ENCODE results near the gene KIAA1614.

KIAA1614 gene, protein sequence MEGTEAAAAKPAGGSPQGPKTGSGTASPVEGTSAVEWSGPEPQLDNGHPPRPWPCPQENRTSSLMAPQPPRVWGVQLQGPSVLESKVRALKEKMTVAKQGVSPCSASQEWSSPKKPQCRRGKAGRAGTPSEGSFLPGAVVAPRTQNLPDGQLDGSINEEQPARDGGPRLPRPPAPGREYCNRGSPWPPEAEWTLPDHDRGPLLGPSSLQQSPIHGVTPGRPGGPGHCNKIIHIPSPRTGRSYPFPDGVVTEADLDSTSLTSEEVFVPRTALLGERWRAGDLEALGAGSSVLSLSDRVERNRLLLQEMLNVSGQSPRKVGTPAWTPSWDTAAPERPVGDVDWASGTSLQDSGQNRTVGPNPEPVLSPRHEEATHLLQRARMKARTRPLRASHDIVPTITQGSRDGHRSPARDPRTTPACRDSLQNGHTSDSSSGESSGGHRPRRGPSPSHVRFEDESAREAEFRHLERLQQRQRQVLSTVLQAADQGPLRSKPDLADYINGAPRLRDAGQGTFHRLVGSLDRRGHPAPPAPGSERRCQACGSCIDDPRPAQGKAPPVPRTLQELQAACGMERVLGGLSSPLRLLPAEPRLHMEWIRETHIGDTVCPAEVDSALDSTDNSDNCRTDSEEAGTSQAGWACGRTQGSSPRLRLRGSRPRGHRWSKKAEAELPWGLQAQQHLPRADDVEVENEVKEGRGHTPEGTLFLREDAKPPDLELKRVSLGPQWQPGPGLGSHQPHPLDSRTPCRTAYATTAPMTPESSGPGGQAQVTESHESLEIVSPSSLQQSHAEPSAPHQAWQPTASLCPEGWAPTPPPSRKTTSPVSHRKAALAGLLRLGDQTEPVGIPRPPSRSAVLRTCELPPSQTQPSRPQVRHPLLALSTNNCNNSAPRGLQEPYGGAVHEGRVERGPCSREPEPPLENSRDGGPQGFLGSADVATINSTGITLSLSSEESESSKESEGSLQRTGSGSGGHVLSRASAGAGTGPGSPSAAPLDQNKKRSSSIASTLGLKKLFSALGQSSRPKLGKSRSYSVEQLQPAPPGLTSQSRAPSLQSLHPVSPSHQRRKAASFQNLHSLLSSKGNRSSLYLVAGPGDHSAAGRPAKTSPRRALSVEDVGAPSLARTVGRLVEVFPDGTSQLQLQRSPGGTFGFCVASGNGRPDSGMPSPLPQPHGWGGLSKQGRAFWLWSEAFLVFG

DNA sequence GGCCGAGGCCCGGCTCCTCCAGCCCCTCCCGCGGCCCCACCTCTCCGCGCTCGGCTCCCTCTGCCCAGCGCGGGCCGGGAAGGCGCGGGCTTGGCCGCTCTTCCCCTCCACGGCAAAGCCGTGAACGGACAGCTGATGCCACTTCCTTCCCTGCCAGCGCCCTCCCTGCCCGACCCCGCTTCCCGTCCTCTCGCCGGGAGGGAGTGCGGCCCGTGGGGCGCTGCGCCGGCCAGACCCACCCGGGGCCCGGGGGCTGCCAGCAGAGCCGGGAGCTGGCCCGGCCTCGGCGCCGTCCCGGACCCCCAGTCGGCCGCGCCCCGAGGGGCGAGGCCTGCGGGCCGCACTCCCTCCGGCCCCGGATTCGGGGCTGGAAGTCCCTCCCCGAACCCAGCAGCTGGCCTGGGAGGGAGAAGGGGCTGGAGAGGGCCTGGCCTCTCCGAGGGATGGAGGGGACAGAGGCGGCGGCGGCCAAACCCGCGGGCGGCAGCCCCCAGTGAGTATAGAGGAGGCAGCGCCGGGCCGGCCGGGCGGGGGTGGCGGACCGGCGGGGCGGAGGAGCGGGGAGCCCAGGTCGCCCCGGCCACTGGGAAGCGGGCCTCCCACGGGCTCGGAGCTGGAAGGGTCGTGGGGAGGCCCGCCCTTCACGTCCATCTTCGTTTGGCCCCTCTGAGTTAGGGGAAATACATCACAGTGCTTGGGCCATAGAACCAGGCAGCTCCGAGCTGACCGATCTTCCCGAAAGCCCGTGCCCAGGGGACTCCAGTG is at the start of gene KIAA1614:
TSS of gene KIAA1614 (plus strand) at position 97 of the 765 bp plus-strand sequence. CDS start at position 444, 347 bp downstream.
- no peak for DNase-seq (ENCODE audit: low read depth)

DNA sequence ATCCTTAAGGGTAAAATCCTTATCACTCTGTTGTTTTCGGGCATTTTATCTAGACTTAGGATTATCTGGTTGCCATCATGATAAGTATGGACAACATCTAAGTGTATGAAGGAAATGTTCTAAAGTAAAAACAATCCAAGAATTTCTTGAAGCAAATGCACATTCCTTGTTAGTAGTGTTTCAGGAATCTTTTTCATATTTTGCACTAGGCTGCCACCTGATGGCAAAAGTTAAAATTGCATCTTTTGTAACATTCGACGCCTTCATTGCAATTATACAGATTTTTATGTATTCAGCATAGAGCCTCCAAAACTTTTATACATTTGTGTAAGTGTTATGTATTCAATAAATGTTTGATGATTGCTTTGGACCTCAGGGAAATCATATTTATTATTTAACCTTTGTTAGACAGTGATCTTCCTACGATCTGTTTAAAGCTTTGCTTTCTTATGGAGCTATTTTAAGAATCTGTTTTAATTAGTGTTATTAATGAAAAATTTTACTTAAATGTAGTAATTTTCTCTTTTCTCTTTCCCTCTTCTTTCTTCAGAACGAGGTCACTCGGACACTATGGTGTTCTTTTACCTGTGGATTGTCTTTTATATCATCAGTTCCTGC is 49.4 kb upstream of the KIAA1614 start:
- no peak for DNase-seq (ENCODE audit: low read depth)

DNA sequence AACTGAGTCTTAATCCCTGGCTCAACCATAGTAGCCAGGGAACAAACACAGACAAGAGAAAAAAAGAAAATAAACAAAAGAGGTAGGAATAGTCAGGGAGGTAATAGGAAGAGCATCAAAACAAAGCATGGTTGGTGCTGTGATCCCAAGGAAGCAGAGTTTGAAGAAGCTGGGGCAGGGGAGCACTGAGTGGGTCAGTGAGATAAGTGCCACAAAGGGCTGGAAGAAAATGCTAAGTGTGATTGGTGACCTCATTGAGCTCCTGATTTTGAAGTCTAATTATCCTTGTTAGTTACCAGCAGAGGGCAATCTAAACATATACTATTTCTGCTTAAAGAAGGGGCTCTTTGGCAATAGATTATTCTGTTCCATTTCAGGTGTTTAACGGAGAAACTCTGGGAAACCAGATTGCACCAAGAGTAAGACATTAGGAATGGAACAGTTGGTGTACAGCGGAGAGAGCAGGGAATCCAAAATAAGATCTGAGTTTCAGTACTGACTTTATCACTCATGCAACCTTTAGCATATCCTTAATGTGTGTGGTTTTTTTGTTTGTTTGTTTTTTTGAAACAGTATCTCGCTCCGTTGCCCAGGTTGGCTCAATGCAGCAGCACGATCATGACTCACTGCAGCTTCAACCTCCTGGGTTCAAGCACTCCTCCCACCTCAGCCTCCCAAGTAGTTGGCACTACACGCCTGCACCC is 30.7 kb upstream of the KIAA1614 start:
- no peak for DNase-seq (ENCODE audit: low read depth)

DNA sequence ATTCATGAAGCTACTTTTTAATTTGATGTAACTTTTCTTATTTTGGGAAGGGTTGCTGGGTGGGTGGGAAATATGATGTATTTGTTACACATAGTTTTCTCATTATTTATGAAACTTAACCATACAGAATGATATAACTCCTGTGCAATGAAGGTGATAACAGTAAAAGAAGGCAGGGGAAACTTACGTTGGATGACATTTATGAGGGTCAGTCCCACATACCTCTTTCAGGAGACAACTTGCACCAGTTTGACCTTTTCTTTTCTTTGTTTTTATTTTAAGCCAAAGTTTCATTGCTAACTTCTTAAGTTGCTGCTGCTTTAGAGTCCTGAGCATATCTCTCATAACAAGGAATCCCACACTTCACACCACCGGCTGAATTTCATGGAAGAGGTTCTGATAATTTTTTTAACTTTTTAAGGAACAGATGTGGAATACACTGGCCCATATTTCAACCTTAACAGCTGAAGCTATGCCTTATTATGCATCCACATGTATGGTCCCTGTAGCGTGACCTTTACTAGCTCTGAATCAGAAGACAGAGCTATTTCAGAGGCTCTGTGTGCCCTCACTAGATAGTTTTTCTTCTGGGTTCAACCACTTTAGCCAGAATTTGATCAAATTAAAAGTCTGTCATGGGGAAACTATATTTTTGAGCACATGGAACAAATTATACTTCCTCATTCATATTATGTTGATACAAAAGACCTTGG is 28.0 kb upstream of the KIAA1614 start:
- DNase-seq (ENCODE audit: low read depth), result no peak

DNA sequence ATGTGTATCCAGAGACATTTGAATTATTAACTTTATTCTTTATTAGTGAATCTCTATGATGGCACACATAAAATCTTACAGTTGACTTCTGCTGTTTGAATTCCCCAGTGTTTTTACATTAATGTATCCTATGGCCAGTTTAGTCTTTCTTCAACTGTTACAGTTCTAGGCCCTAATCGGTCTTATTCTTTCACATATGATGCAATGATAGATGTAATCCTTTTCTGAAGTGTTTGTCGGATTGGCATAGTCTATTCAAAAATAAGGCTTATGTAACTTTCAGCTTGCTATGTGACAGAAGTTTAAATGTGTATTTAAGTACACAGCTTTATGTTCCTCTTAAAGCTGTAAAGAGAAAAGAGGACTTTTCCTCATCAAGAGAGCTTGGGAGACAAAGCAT is 26.4 kb upstream of the KIAA1614 start:
- no peak for DNase-seq (ENCODE audit: low read depth)

DNA sequence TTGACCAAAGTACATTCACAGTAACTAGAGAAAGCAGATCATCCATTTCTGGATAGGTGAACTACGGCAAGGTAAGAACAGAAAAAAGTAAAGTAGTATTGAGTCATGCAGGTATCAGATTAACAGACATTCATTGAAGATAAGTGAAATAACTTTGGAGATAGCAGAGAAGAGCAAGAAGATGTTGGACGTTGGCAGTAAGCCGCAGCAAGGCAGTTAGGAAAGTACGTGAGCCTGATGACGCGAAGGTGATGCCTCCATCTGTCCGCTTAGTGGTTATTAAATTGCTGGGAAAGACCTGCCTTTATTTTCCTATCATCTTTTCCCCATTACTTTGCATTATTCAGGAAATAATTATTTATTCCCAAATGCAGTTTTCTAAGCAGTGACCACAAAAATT is 24.9 kb upstream of the KIAA1614 start:
- DNase-seq (ENCODE audit: low read depth), result no peak

DNA sequence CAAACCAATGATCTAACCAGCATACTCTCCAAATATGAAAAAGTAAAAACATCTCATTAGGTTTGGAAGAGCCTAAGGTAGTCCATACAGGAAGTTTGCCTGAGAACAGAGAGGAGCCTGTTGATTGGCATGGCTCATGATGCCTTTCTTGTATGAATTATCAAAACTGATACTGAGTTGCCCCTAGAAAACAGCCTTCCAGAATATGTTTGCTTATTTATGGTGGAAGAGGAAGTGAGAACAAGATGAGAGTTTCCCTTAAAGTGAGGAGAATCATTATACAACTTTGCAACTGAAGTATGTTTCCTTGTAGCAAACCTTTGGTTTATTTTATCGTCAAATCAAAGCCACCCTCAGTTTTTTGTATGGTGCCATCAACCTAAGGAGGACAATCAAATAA is 23.8 kb upstream of the KIAA1614 start:
- no peak for DNase-seq (ENCODE audit: low read depth)

DNA sequence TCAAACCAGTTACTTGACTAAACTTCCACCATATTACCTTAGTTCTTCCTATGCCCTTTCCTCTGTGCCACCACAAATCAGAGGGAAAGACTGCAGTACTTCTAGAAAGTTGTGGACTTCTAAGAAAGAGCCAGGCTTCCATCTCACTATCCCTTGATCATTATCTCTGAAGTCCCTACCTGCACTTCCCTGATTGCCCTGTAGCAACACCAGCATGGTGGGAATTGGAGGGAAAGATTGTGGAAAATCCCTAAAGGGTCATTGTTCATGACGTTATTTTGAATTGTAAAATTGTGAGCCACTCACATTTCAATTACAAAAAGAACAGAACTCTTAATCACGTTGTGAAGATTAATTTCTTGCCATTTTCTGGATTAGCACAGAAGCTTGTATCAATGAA is 23.4 kb upstream of the KIAA1614 start:
- no peak for DNase-seq (ENCODE audit: low read depth)

DNA sequence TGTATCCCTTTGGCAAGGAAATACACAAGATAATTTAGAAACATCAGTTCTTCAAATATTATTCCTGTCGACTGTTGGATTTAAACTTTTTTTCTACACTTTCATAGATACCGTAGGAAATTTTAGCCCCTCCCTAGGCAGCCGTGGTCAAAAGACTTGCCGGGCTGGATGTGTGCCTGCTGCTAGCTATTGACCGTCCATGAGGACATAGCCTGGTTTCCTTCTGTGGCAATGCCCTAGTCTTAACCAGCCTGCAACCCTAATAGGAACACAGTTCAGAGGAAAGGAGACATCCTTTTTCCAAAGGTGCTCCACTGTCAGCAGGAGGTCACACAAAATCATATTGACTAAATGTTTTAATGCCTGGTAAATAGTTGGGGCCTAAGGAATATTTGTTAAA is 20.4 kb upstream of the KIAA1614 start:
- no peak for DNase-seq (ENCODE audit: low read depth)

DNA sequence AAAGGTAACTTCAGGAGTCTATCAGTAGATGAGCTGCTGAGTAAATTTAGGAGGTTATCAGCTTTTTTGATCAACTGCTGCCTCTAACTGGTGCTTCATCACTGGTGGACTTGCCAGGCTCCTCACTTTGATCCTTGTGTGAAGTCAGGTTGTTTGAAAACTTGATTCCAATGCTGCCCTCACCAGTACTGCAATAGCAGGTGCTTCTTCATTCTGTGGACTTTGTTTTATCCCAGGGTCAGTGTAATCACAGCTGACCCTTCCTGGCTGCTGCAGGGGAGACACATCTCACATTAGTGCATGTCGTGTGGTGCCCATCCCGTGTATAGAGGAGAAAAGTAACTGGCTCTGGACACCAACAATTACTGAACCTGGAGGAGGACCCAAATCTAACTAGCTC is 20.0 kb upstream of the KIAA1614 start:
- no peak for DNase-seq (ENCODE audit: low read depth)

DNA sequence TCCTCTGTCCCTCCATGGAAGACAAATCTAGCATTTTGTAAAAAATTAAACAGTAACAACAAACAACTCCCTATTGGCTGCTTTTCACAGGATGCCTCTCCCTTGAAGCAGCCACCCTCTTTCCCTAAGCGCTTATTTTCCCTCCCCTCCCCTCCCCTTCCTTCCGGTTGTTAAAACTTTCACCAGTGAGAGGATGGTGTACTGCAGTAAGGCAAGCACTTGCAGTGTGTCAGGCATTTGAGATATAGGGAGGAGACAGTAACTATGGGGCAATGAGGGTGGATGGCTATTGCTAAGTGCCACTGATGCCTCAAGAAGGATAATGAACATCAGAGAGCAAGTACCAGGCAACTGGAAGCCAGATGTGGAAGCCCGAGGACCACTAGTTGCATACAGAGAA is 19.1 kb upstream of the KIAA1614 start:
- DNase-seq (ENCODE audit: low read depth), result no peak

DNA sequence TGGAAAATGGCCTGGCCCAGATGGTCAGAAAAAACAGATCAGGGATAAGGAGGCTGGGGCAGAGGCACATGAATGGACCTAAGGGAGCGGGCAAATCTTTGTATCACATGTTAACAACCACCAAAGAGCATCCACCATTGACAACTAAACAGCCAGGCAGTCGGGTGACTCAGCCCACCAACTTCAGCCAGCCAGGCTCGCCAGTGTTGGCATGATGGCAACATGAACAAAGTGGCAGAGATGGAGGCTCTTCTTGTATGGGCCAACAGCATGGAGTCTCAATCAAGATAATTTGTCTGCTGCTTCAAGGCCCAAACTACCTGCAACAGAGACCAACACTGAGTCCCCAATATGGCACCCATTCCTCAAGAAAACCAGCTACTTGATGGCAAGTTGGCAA is 16.5 kb upstream of the KIAA1614 start:
- no peak for DNase-seq (ENCODE audit: low read depth)

DNA sequence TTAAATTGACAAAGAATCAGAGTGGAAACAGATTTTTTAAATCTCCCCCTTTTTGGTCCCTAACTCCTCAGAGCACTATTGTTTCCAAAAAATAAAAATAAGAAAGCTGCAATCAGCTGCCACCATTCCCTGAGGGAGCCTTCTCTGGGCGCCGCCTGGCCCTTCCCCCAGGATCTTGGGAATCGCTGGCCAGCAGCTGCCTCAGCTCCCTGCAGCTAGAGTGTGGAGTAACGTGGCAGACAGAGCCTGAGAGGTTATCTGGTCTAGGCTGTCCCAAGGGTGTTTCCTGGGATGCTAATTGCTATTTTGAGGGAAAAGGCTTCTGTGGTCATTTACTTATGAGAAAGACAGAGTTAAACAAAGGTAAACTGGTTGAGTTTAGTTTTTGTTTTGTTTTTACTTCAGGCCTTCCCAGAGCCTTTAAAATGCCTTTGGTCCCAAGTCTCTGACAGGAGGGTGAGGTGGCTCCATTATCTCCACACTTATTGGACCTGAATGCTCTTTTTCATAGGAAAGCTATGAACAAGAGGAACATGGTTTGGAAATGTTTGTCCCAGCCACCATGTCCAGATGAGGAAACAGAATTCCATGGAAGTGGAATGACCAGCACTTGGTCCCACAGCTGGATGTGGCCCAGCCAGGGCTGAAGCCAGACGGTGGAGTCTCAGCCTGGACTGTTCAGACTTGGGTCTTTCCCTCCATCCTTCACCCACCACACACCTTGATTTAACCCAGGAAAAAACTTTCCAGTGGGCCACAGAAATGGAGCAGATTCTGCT is 14.1 kb upstream of the KIAA1614 start:
- DNase-seq (ENCODE audit: low read depth), result no peak

DNA sequence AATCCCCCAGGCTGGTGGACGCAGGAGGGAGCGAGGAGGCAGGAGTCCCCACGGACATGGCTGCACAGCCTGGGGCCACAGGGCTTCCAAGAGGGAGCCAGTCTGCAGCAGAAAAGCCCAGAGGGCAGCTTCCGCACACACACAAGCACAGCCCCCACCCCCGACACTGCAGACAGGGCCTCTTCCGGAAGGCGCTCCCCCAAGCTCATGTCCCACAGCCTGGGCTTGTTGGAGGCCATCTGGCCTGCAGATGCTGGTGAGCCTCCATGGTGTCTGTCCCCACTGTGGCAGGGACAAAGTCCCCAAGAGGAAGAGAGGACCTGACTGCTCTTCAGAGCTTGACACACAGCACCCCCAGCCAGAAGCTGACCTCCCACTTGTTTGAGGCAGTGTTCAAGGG is 13.4 kb upstream of the KIAA1614 start:
- no peak for DNase-seq (ENCODE audit: low read depth)

DNA sequence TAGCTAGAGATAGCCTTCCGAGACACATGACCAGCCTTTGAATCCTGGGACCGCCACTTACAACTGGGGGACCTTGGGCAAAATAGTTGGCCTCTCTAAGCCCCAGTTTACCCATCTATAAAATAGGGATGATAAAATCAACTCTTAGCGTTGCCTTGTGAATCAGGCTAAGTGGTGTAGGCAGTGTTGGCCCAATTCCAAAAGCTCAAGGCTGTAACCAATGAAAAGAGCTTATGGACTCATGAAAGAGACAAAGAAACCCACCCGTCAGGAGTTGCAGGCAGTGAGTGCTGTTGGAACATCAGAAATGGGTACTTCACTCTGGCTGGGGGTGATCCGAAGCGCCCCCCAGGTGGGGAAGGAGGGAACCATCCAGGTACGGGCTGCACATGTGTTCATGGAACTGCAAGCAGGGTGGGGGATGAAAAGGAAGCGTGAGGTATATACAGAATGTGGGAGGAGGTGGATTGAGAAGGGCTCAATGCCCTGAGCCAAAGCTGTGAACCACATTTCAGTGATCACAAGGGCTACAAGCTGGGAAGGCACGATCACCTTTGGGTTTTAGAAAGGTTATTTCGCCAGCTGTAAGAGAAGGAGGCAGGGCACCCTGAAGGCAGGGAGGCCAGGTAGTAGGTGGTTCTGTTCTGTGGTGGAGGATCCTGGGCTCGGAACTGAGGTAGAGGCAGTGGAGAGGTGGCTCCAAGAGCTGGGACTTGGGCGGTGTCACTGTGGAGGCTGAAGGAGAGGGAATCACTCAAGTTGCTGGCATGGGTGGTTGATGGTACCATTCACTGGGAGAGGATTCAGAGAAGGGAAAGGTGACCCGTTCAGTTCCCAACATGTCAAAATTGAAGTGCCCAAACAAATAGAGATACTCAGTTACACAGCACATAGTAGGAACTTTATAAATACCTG is 11.4 kb upstream of the KIAA1614 start:
- no peak for DNase-seq (ENCODE audit: low read depth)

DNA sequence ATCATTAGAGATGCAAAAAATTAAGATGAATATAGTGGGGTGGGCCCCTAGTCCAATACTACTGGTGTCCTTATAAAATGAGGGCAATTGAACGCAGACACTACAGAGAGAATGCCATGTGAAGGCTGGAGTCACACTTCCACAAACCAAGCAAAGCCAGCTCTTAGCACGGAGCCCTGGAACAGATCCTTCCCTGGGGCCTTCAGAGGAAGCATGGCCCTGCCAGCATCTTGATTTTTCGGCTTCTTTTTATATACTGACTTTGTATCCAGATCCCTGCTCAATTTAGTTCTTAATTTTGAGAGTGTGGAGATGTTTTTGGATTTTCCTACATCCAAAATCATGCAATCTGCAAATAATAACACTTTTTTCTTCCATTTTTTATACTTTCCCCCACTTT is 10.2 kb upstream of the KIAA1614 start:
- no peak for DNase-seq (ENCODE audit: low read depth)

DNA sequence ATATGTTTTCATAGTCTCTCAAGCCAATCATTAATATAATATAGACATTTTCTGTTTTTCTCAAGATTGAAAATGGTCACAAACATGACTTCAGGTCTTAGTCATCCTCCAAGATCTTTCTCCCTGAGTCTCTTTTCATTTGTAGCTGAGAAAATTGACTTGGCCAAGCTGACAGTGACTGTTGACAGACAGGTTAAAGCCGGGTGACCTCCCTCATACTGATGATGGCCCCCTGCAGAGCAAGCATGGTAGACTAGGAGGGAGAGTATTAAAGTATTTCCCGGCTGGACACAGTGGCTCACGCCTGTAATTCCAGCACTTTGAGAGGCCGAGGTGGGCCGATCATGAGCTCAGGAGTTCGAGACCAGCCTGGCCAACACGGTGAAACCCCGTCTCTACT is 6.8 kb upstream of the KIAA1614 start:
- no peak for DNase-seq (ENCODE audit: low read depth)

DNA sequence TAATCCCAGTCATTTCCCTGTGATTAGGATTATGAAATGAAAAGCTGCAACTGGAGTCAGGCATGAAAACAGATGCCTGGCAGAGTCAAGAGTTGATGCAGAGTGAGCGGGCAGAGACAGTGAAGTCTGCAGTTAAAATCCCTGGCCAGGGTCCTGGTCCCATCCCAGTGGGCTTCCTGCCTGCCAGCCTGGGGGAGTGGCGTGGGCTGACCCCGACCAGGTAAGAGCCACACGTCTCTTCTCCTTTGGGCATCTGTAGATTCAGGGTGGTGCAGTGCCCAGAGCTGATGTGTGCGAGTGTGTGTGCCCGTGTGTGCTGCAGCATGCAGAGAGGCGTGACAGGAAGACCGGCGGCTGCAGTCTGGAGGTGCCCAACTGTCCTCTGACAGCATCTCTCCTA is 6.2 kb upstream of the KIAA1614 start:
- no peak for DNase-seq (ENCODE audit: low read depth)
